ENCODE data around the gene ZP4.

DNA sequence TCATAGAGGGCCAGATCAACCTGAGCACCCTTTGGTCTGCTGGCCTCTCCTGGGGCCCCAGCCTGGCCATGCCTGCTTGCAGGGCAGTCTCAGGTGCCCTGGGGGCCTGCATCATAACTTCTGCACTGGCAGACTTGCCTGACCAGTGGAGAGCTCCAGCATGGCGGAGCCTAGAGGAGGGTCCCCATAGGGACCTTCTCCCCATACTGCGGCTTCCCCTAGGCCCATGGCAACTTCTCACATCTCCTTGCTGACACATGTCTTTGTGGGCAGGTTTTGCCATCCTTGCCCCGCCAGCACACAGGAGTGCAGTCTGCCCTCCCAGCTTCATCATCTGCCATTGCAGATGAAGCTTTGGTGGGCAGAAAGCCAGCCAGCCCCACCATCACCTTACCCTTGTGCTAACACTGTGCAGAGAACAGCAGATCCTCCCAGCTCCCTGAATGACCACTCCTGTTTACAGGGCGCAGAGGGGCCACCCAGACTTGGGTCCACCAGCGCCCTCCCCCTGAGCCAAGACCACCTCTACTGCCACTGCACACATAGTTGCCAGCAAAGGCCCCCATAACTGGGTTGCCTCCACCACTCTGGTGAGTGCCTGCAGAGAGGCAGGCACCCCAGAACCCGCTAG lies 51.7 kb downstream of the ZP4 start:
- TF ChIP-seq, protein P1, sequence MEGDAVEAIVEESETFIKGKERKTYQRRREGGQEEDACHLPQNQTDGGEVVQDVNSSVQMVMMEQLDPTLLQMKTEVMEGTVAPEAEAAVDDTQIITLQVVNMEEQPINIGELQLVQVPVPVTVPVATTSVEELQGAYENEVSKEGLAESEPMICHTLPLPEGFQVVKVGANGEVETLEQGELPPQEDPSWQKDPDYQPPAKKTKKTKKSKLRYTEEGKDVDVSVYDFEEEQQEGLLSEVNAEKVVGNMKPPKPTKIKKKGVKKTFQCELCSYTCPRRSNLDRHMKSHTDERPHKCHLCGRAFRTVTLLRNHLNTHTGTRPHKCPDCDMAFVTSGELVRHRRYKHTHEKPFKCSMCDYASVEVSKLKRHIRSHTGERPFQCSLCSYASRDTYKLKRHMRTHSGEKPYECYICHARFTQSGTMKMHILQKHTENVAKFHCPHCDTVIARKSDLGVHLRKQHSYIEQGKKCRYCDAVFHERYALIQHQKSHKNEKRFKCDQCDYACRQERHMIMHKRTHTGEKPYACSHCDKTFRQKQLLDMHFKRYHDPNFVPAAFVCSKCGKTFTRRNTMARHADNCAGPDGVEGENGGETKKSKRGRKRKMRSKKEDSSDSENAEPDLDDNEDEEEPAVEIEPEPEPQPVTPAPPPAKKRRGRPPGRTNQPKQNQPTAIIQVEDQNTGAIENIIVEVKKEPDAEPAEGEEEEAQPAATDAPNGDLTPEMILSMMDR (IDR thresholded peaks at IDR 0.05; ENCODE audit: insufficient read depth, low read depth, low read length): no peak
- TF ChIP-seq EZH2 (IDR thresholded peaks at IDR 0.05; ENCODE audit: insufficient read depth, low read length): no peak
